GM18499 (cell line): ENCODE data around the gene SP100.

ENCODE experiments used
- ATAC-seq: cut with Tn5 transposase; IDR thresholded peaks from one replicate; pipeline ENCODE4 v1.9.1; 2021; ENCODE audit warnings: moderate number of reproducible peaks; ENCODE audit not compliant: insufficient read depth, unreplicated experiment

SP100 gene

GRCh38 chr2:230591850-230592249 lies 175.8 kb downstream of the SP100 start:
- no peak for ATAC-seq

GRCh38 chr2:230592775-230593174 lies 176.8 kb downstream of the SP100 start:
- no peak for ATAC-seq
